ENCODE measurements around the gene IGSF6. TPM values are rescaled to one million over a fixed set of nuclear protein-coding genes. Genes with fewer than 3 reads are reported as not detected.
"Not testable (repeated sequence)": the region's sequence is repeated elsewhere in the genome, so short reads cannot be mapped to it uniquely, and the experiment has no call there.

Gene IGSF6
- total RNA-seq, 2 experiments from 2014 or later, result 0.24 to 0.34 TPM

DNA sequence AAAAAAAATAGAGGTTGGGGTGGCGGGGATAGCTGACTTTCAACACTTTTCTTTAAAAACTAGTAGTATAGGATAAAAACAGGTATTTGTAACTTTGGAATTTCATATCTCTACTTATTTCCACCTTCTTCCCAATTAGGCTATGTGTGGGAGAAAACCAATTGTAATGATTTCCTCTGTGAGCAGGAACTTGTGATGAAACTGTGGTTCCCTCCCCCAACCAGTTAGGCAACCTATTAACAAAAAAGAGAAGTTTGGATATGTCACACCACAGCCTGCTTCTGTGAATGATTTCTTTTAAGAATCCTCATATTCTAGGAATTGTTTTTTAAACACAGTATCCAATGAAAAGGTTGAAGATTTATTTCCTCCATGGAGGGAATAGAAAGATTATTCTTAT lies 1.9 kb downstream of the IGSF6 start:
- no peaks in the 10 kb centered on the region for H3K27me3 Mint-ChIP-seq (ENCODE audit: low read depth)
- H3K4me1 Mint-ChIP-seq (ENCODE audit: low read depth), result peaks cover 52% of the 10 kb centered on the region
- no peaks in the 10 kb centered on the region for H3K9me3 Mint-ChIP-seq (ENCODE audit: insufficient read depth)
- DNase-seq (no peak), ATAC-seq (no peak)
- H3K4me3 Mint-ChIP-seq, result no peak overlapping the region
- H3K36me3 Mint-ChIP-seq (ENCODE audit: low read depth), result peaks cover 13% of the 10 kb centered on the region
- ChIA-PET POLR2A (no interaction called here), CTCF (interaction anchor here (0.9 kb wide), 1 partner anchor 58 kb away, joined by 3 read pairs; no protein-coding TSS in a partner anchor)
- H3K27ac Mint-ChIP-seq, result no peak overlapping the region

DNA sequence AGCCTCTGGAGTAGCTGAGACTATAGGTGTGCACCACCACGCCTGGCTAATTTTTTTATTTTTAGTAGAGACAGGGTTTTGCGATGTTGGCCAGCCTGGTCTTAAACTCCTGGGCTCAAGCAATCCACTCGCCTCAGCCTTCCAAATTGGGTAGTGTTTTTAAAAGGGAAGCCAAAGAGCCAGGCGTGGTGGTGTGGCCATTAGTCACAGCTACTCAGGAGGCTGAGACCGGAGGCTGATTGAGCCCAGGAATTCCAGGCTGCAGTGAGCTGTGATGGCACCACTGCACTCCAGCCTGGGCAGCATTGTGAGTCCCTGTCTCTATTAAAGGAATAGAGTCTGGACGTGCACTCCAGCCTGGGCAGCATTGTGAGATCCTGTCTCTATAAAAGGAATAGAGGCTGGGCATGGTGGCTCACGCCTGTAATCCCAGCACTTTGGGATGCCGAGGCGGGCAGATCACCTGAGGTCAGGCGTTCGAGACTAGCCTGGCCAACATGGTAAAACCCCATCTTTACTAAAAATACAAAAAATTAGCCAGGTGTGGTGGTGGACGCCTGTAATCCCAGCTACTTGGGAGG lies 2.5 kb downstream of the IGSF6 start:
- DNase-seq; H3K9me3 Mint-ChIP-seq (ENCODE audit: insufficient read depth); H3K27me3 Mint-ChIP-seq (ENCODE audit: low read depth); H3K36me3 Mint-ChIP-seq (ENCODE audit: low read depth); H3K4me3 Mint-ChIP-seq; ATAC-seq; POLR2A ChIA-PET; H3K27ac Mint-ChIP-seq: not testable (repeated sequence)
- CTCF ChIA-PET, result interaction anchor here (4.8 kb wide), 1 partner anchor 8 kb away, joined by 79 read pairs; no protein-coding TSS in a partner anchor
- peaks cover 58% of the 10 kb centered on the region for H3K4me1 Mint-ChIP-seq (ENCODE audit: low read depth)

DNA sequence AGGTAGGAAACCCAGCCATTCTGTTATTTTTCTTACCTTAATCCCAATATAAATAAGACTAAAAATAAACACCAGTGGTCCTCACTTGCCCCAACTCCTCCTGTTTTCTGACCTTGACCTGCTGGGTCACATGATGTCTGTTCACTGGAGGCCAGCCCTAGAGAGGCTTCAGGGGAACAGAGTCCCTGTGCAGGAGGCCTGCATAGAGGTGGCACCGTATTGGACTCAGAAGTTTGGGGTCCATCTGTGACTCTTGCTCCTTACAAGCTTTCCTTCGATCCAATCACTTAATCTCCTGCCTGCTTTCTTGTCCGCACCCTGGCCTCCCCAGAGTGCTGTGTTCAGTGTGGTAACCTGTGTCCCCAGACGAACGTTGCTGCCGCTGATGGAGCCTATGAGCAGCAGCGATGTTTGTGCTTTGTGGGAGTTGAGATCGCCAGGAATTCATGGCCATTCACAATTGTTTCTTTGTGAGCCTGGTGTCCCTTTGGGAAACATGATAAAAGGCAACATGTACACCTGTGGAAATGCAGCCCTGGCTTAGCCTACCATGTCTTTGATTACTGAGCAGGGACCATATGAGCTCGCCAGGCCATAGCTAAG lies 4.7 kb downstream of the IGSF6 start:
- Mint-ChIP-seq H3K9me3 (ENCODE audit: insufficient read depth) (no peaks in the 10 kb centered on the region), H3K4me3 (no peak overlapping the region), H3K27ac (peak overlapping the region; percentile 88), H3K4me1 (ENCODE audit: low read depth) (peaks cover 62% of the 10 kb centered on the region), H3K27me3 (ENCODE audit: low read depth) (no peaks in the 10 kb centered on the region), H3K36me3 (ENCODE audit: low read depth) (peaks cover 13% of the 10 kb centered on the region)
- CTCF ChIA-PET, result interaction anchor here (1.0 to 4.8 kb wide), 4 partner anchors 10 to 63 kb away, joined by 4 to 79 read pairs (median 9); no protein-coding TSS in a partner anchor
- DNase-seq (no peak), ATAC-seq (peak; percentile 6)
- POLR2A ChIA-PET, result interaction anchor here (0.7 to 1.2 kb wide), 2 partner anchors 10 to 47 kb away, joined by 3 to 4 read pairs; no protein-coding TSS in a partner anchor

DNA sequence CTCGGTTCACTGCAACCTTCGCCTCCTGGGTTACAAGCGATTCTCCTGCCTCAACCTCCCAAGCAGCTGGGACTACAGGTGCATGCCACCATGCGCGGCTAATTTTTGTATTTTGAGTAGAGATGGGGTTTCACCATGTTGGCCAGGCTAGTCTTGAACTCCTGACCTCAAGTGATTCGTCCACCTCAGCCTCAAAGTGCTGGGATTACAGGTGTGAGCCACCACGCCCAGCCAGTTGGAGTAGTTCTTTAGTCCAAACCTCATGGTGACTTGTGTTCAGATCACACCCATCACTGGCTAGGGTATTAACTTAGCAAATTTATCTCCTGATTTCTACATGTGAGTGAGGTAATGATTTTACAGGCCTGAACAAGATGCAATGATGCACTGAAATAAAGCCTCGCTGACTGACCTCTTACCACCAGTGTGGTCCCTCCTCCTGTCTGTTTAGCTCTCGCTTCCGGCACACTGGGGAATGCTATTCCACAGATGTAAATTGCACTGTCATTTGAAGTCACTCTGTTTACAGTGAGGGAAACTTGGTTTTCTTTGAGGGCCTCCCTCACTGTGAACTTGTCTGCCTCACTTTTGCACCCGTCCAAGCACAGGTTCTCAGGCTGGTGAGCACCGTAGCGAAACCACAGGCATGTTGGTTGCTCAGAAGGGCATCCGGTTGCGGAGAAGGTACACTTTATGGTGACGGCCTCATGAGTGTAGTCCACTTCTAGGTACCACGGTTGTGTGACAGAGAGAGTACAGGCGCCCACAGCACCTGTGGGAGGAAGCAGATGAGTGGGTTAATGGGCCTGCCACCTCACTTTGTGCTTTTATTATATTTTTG lies 5.5 kb downstream of the IGSF6 start:
- ATAC-seq, result peak; percentile 88
- H3K27me3 Mint-ChIP-seq (ENCODE audit: low read depth), result no peaks in the 10 kb centered on the region
- peaks cover 60% of the 10 kb centered on the region for H3K4me1 Mint-ChIP-seq (ENCODE audit: low read depth)
- H3K36me3 Mint-ChIP-seq (ENCODE audit: low read depth), result peaks cover 13% of the 10 kb centered on the region
- H3K9me3 Mint-ChIP-seq (ENCODE audit: insufficient read depth), result no peaks in the 10 kb centered on the region
- DNase-seq, result peak; percentile 91
- peak overlapping the region; percentile 88 for H3K27ac Mint-ChIP-seq
- ChIA-PET POLR2A (interaction anchor here (0.6 to 1.2 kb wide), 3 partner anchors 10 to 46 kb away, joined by 3 to 4 read pairs (median 3); no protein-coding TSS in a partner anchor), CTCF (interaction anchor here (1.3 to 4.8 kb wide), 5 partner anchors 11 to 73 kb away, joined by 4 to 79 read pairs (median 12); no protein-coding TSS in a partner anchor)
- peak overlapping the region; percentile 77 for H3K4me3 Mint-ChIP-seq

DNA sequence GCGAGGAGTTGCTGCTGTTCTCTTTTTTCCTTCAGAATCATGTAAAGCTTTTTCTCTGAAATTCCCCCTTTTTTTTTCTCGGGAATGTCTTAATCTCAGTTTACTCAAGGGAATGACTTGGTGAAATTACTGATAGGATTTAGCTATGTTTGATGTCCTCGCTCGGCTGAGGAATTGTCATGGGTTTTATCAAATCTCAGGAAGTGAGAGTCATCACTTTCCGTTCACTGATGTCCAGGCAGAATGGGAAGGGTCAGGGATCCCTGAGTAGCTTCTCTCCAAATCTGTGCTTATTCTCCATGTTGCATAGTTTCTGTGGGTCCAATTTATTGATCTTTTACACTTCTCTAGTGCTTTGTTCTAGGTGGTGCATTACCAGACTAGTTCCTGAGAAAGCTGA lies 6.3 kb downstream of the IGSF6 start:
- no peak for ATAC-seq
- DNase-seq, result no peak
- peaks cover 60% of the 10 kb centered on the region for H3K4me1 Mint-ChIP-seq (ENCODE audit: low read depth)
- H3K9me3 Mint-ChIP-seq (ENCODE audit: insufficient read depth), result no peaks in the 10 kb centered on the region
- H3K27me3 Mint-ChIP-seq (ENCODE audit: low read depth), result no peaks in the 10 kb centered on the region
- H3K4me3 Mint-ChIP-seq, result peak overlapping the region; percentile 77
- H3K36me3 Mint-ChIP-seq (ENCODE audit: low read depth), result peaks cover 13% of the 10 kb centered on the region
- H3K27ac Mint-ChIP-seq, result peak overlapping the region; percentile 88
- CTCF ChIA-PET, result interaction anchor here (0.9 to 4.8 kb wide), 14 partner anchors 7 to 126 kb away, joined by 3 to 79 read pairs (median 4); no protein-coding TSS in a partner anchor
- POLR2A ChIA-PET, result interaction anchor here (0.9 to 1.7 kb wide), 6 partner anchors 11 to 53 kb away, joined by 3 to 7 read pairs (median 5); no protein-coding TSS in a partner anchor

DNA sequence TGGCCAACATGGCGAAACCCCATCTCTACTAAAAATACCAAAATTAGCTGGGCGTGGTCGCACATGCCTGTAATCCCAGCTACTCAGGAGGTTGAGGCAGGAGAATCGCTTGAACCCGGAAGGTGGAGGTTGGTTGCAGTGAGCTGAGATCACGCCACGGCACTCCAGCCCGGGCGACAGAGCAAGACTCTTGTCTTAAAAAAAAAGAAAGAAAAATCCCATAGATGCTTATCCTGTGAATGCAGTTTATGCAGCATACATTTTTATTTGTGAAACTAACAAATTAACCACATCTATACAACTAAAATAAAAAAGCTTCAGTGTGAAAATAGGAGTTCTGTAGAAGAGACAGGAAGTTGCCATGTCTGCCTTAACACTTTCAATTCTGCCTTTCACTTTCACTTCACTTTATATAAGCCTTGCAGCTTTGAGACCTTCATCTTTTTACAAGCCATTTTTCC lies 7.1 kb downstream of the IGSF6 start:
- Mint-ChIP-seq H3K27me3 (ENCODE audit: low read depth) (no peaks in the 10 kb centered on the region), H3K4me1 (ENCODE audit: low read depth) (peaks cover 61% of the 10 kb centered on the region), H3K27ac (peak overlapping the region; percentile 88), H3K36me3 (ENCODE audit: low read depth) (peaks cover 13% of the 10 kb centered on the region), H3K9me3 (ENCODE audit: insufficient read depth) (no peaks in the 10 kb centered on the region), H3K4me3 (peak overlapping the region; percentile 77)
- ATAC-seq (peak; percentile 53), DNase-seq (peak; percentile 50)
- CTCF ChIA-PET, result interaction anchor here (0.8 to 4.8 kb wide), 17 partner anchors 8 to 126 kb away, joined by 3 to 79 read pairs (median 3); no protein-coding TSS in a partner anchor
- POLR2A ChIA-PET, result interaction anchor here (0.8 to 1.7 kb wide), 5 partner anchors 24 to 53 kb away, joined by 4 to 7 read pairs (median 6); no protein-coding TSS in a partner anchor

DNA sequence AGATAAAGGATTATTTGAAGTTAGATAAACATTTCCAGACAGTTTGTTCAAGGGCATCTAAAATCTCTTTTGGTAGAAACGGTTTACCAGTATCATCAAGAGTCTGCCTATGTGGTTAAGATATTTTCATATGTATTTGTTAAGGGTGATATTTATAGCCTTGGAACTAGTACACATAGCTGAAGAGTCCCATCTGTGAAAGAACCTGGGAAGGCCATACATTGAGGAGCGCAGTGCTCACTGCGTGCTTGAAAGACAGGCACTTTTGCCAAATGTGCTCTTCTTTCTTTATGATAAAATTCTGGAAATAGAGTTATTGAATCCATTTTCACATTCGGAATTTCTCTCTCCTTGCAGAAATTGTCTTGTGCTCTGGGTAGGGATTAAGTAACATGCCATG lies 7.7 kb downstream of the IGSF6 start:
- Mint-ChIP-seq H3K9me3 (ENCODE audit: insufficient read depth) (no peaks in the 10 kb centered on the region), H3K4me3 (peak overlapping the region; percentile 77), H3K27me3 (ENCODE audit: low read depth) (no peaks in the 10 kb centered on the region), H3K36me3 (ENCODE audit: low read depth) (peaks cover 13% of the 10 kb centered on the region), H3K4me1 (ENCODE audit: low read depth) (peaks cover 58% of the 10 kb centered on the region), H3K27ac (peak overlapping the region; percentile 88)
- ATAC-seq (no peak), DNase-seq (no peak)
- ChIA-PET CTCF (interaction anchor here (0.8 to 2.3 kb wide), 8 partner anchors 13 to 64 kb away, joined by 3 to 18 read pairs (median 4); no protein-coding TSS in a partner anchor), POLR2A (interaction anchor here (0.6 to 1.7 kb wide), 3 partner anchors 23 to 328 kb away, joined by 3 to 6 read pairs (median 3); no protein-coding TSS in a partner anchor)

DNA sequence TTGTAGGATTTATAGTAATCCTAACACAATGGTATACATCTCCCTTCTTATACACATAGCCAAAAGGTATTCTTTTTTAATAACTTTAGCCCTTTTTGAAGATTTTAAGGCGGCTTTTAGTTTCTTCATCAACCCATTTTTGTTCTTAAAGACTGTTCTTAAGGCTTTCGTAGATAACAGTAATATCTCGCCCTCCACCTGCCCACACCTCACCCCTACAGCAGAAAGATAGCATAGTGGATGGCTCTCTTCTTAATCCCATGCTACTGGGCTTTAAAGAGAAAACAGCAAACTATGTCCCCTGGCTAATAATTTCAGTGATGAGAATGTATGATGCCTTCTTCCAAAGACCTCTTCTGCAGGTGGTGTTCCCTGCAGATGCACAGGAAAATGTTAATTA lies 8.6 kb downstream of the IGSF6 start:
- Mint-ChIP-seq H3K9me3 (ENCODE audit: insufficient read depth) (no peaks in the 10 kb centered on the region), H3K4me1 (ENCODE audit: low read depth) (peaks cover 60% of the 10 kb centered on the region), H3K36me3 (ENCODE audit: low read depth) (peaks cover 13% of the 10 kb centered on the region), H3K27me3 (ENCODE audit: low read depth) (no peaks in the 10 kb centered on the region), H3K4me3 (no peak overlapping the region), H3K27ac (no peak overlapping the region)
- no peak for DNase-seq
- ChIA-PET POLR2A (interaction anchor here (0.9 kb wide), 1 partner anchor 22 kb away, joined by 3 read pairs; no protein-coding TSS in a partner anchor), CTCF (interaction anchor here (0.8 to 7.4 kb wide), 8 partner anchors 13 to 65 kb away, joined by 3 to 53 read pairs (median 5); no protein-coding TSS in a partner anchor)
- ATAC-seq, result no peak

DNA sequence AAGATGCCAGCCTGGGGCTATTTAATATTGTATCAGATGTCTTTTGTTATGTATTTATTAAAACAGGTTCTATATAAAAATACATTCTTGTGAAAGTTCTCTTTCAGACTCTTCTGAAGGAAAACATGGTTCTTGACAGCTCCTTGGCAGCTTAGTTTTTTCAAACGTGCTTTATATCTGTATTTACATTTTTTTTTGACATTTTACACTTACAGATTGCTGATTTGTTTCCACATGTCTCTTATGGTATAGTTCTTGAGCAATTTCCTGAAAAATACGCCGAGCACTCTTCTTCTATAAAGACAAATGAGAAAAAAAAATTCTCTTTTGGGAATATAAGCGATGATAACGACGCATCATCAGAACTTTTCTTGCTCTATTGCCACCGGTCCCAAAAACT lies 9.5 kb downstream of the IGSF6 start:
- Mint-ChIP-seq H3K36me3 (ENCODE audit: low read depth) (peaks cover 13% of the 10 kb centered on the region), H3K4me1 (ENCODE audit: low read depth) (peaks cover 60% of the 10 kb centered on the region), H3K27me3 (ENCODE audit: low read depth) (no peaks in the 10 kb centered on the region), H3K27ac (no peak overlapping the region), H3K4me3 (no peak overlapping the region), H3K9me3 (ENCODE audit: insufficient read depth) (no peaks in the 10 kb centered on the region)
- no peak for ATAC-seq
- POLR2A ChIA-PET, result interaction anchor here (0.9 kb wide), 1 partner anchor 26 kb away, joined by 3 read pairs; no protein-coding TSS in a partner anchor
- CTCF ChIA-PET, result interaction anchor here (0.7 to 7.4 kb wide), 9 partner anchors 15 to 74 kb away, joined by 3 to 78 read pairs (median 4); partner anchors contain the start of gene METTL9
- no peak for DNase-seq

DNA sequence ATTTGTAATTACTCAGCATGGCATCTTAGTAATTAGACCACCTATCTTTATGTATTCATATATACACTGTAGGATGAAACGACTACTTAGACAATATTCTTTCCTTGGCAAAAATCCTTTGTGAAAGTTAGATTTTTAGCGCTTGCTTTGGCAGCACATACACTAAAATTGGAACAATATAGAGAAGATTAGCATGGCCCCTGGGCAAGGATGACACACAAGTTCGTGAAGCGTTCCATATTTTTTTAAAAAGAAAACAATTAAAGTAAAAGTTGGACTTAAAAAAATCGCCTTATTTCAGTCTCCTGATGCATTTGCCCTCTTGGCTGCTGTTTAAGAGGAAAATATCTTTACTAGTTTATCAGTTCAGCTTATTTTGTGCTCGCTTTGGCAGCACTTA lies 10.5 kb downstream of the IGSF6 start:
- ATAC-seq (no peak), DNase-seq (no peak)
- ChIA-PET CTCF (interaction anchor here (0.8 to 7.4 kb wide), 13 partner anchors 12 to 67 kb away, joined by 3 to 78 read pairs (median 4); partner anchors contain the start of gene METTL9), POLR2A (interaction anchor here (0.9 kb wide), 1 partner anchor 27 kb away, joined by 3 read pairs; no protein-coding TSS in a partner anchor)
- Mint-ChIP-seq H3K4me1 (ENCODE audit: low read depth) (peaks cover 55% of the 10 kb centered on the region), H3K4me3 (no peak overlapping the region), H3K27me3 (ENCODE audit: low read depth) (no peaks in the 10 kb centered on the region), H3K36me3 (ENCODE audit: low read depth) (peaks cover 14% of the 10 kb centered on the region), H3K9me3 (ENCODE audit: insufficient read depth) (no peaks in the 10 kb centered on the region), H3K27ac (no peak overlapping the region)

DNA sequence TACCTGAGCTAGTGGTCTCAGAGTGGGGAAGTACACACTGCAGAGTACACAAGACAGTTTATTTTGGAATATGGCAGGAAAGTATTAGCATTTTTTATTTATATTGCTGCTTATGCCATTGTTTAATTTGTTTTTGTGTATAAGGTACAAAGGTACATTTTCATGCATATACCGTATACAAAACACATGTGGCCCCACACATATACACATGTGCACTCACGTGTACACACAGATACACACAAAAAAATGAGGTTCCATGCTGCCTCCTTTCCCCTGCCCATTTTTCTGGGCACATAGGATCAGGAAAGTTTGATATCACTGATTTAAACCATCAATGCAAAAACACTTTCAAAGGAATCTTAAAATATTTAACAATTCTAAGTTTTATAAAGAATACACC lies 12.9 kb downstream of the IGSF6 start:
- no peak for ATAC-seq
- Mint-ChIP-seq H3K27me3 (ENCODE audit: low read depth) (no peaks in the 10 kb centered on the region), H3K36me3 (ENCODE audit: low read depth) (peaks cover 18% of the 10 kb centered on the region), H3K27ac (no peak overlapping the region), H3K9me3 (ENCODE audit: insufficient read depth) (no peaks in the 10 kb centered on the region), H3K4me3 (no peak overlapping the region), H3K4me1 (ENCODE audit: low read depth) (peaks cover 31% of the 10 kb centered on the region)
- DNase-seq, result no peak
- CTCF ChIA-PET, result interaction anchor here (0.9 to 7.4 kb wide), 15 partner anchors 14 to 57 kb away, joined by 3 to 78 read pairs (median 7); no protein-coding TSS in a partner anchor
- POLR2A ChIA-PET, result no interaction called here

All from activated CD8-positive, alpha-beta T cell treated with anti-CD3 and anti-CD28 coated beads, Interleukin-2, amount 10 ng/mL, durations not matched to agents 7 days and 5 days (primary cell).